GM21423 (cell line): ENCODE data around the gene FAM107B.

Source experiments
- ATAC-seq: cut with Tn5 transposase; IDR thresholded peaks from one replicate; pipeline ENCODE4 v1.9.1; 2021; ENCODE audit warnings: mild to moderate bottlenecking, moderate library complexity; ENCODE audit not compliant: unreplicated experiment

FAM107B gene

GRCh38 chr10:14476641-14477407, 297.9 kb downstream of the FAM107B start:
- no peak for ATAC-seq

GRCh38 chr10:14476006-14476405, 298.7 kb downstream of the FAM107B start:
- ATAC-seq, result no peak

GRCh38 chr10:14474656-14475055, 300.0 kb downstream of the FAM107B start:
- no peak for ATAC-seq

GRCh38 chr10:14470920-14471319, 303.8 kb downstream of the FAM107B start:
- no peak for ATAC-seq

- ATAC-seq, result no peak
Observed at GRCh38 chr10:14468726-14469125, 306.0 kb downstream of the FAM107B start.
